PFSK-1 (cell line): ENCODE data around the gene OR11G2.

Experiments used
- FOXP2 ChIP-seq: optimal IDR thresholded peaks from 2 replicates; pipeline ENCODE3; 2011; ENCODE audit warnings: borderline replicate concordance, control low read depth, inconsistent platforms; ENCODE audit not compliant: insufficient read depth; ENCODE audit errors: extremely low read length, extremely low read depth
- POLR2AphosphoS5 ChIP-seq: IDR thresholded peaks from 2 replicates; pipeline ENCODE4 v1.6.1; 2012; ENCODE audit warnings: low read depth, mild to moderate bottlenecking, control low read depth, low read length, moderate library complexity
- SIN3A ChIP-seq: IDR thresholded peaks from 2 replicates; pipeline ENCODE4 v1.6.1; 2012; ENCODE audit warnings: mild to moderate bottlenecking, low read length, moderate library complexity, borderline replicate concordance; ENCODE audit not compliant: insufficient read depth
- TAF1 ChIP-seq: IDR thresholded peaks from 2 replicates; pipeline ENCODE4 v1.6.1; 2012; ENCODE audit warnings: low read length, control low read depth, borderline replicate concordance; ENCODE audit not compliant: insufficient read depth
- TF ChIP-seq, protein P1 (sequence below), 2 experiments: IDR thresholded peaks; 2 replicates each; pipeline versions ENCODE4 v1.6.1 to v1.8.0; 2011 to 2012; ENCODE audit warnings: low read depth in 2 of 2, low read length in 2 of 2, control low read depth in 1 of 2, inconsistent platforms in 1 of 2, mild to moderate bottlenecking in 1 of 2, moderate library complexity in 1 of 2; ENCODE audit not compliant: insufficient read depth in 1 of 2

DNA sequence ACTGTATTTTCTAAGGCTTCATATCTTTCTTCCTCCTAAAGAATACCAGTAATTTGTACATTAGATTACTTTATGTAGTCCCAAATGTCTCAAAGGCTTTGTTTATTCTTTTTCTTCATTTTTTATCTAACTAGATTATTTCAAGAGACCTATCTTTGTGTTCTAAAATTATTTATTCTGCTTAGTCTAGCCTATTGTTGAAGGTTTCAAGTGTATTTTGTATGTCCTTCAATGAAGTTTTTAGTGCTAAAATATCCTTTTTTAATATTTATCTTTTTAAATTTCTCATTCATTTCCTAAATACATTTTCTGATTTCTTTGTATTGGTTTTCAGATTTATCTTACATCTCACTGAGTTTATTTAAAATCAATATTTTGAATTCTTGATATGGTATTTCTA is 26.2 kb upstream of the OR11G2 start:
- TF ChIP-seq POLR2AphosphoS5, result no peak
- TF ChIP-seq SIN3A, result no peak
- no peak for TF ChIP-seq FOXP2
- TF ChIP-seq, protein P1, sequence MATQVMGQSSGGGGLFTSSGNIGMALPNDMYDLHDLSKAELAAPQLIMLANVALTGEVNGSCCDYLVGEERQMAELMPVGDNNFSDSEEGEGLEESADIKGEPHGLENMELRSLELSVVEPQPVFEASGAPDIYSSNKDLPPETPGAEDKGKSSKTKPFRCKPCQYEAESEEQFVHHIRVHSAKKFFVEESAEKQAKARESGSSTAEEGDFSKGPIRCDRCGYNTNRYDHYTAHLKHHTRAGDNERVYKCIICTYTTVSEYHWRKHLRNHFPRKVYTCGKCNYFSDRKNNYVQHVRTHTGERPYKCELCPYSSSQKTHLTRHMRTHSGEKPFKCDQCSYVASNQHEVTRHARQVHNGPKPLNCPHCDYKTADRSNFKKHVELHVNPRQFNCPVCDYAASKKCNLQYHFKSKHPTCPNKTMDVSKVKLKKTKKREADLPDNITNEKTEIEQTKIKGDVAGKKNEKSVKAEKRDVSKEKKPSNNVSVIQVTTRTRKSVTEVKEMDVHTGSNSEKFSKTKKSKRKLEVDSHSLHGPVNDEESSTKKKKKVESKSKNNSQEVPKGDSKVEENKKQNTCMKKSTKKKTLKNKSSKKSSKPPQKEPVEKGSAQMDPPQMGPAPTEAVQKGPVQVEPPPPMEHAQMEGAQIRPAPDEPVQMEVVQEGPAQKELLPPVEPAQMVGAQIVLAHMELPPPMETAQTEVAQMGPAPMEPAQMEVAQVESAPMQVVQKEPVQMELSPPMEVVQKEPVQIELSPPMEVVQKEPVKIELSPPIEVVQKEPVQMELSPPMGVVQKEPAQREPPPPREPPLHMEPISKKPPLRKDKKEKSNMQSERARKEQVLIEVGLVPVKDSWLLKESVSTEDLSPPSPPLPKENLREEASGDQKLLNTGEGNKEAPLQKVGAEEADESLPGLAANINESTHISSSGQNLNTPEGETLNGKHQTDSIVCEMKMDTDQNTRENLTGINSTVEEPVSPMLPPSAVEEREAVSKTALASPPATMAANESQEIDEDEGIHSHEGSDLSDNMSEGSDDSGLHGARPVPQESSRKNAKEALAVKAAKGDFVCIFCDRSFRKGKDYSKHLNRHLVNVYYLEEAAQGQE (IDR thresholded peaks at IDR 0.05; ENCODE audit: insufficient read depth in 1 of 2, low read depth in 2 of 2, low read length in 2 of 2), result no peak
- no peak for TF ChIP-seq TAF1
